HCT116 (cell line): Measurements from ENCODE around the gene HS6ST1. TPM values are rescaled to one million over a fixed set of nuclear protein-coding genes. Genes with fewer than 3 reads are reported as not detected.

Experiments used
- ATAC-seq: fragments of 200-7000 bp; cut with Tn5 transposase; 2 replicates; pipeline ENCODE4 v1.9.1; 2020; ENCODE audit warnings: mild to moderate bottlenecking, moderate library complexity
- BruUV-seq: library from RNA; stranded (reverse); fragments of 400-500 nt; replicated peaks from 2 replicates; lab custom pipeline; 2021; lab: Mats Ljungman, UMichigan
- CTCF ChIA-PET: fragments of 300-600 bp; sonication (Branson Sonifier 250); formaldehyde crosslinking; loops from one replicate; lab custom pipeline; 2021; ENCODE audit warnings: antibody characterized with exemption; lab: Charles Lee
- POLR2A ChIA-PET: fragments of 300-600, 350-600 bp; sonication (Branson Sonifier 250); formaldehyde crosslinking; loops from one replicate; lab custom pipeline; 2021; ENCODE audit warnings: antibody characterized with exemption; lab: Charles Lee
- RAD21 ChIA-PET, 2 experiments: fragments of 300-600 bp; sonication (Branson Sonifier 250); formaldehyde crosslinking; loops; one replicate each; lab custom pipeline; 2023; ENCODE audit warnings: low total read pairs in 2 of 2; ENCODE audit not compliant: uncharacterized antibody in 2 of 2, unreplicated experiment in 2 of 2, low non-redundant PET in 1 of 2; lab: Charles Lee
- DNase-seq: peaks from one replicate; pipeline ENCODE4 v3.0.0-alpha.2; 2010; ENCODE audit warnings: low read depth, low spot score
- H2AFZ ChIP-seq: fragments of 200-600 bp; shearing (Covaris generic), sonication (generic); 2 replicates; pipeline ENCODE4 v1.6.1; 2017; ENCODE audit warnings: low read depth, mixed run types, mixed read lengths, antibody characterized with exemption, low read length; ENCODE audit not compliant: poor library complexity, severe bottlenecking
- H3K27ac ChIP-seq: 2 replicates; pipeline ENCODE4 v1.5.1; 2012; ENCODE audit warnings: low read depth, low read length
- H3K27me3 ChIP-seq: fragments of 200-600 bp; sonication (generic); 2 replicates; pipeline ENCODE4 v1.6.1; 2016; ENCODE audit warnings: mixed run types, low read length, mixed read lengths; ENCODE audit not compliant: insufficient read depth
- H3K36me3 ChIP-seq, 2 experiments: fragments of 200-500 bp in 1 of 2; fragments of 200-600 bp in 1 of 2; sonication (Bioruptor generic) in 1 of 2; sonication (generic) in 1 of 2; 2 replicates each; pipeline versions ENCODE4 v1.5.1 to v1.6.1; 2014 to 2016; ENCODE audit warnings: low read length in 2 of 2, inconsistent platforms in 1 of 2, mixed read lengths in 1 of 2, mixed run types in 1 of 2; ENCODE audit not compliant: insufficient read depth in 2 of 2, control insufficient read depth in 1 of 2
- H3K4me1 ChIP-seq, 2 experiments: fragments of 200-600 bp in 1 of 2; sonication (generic) in 1 of 2; 2 replicates each; pipeline versions ENCODE4 v1.5.1 to v1.6.1; 2012 to 2017; ENCODE audit warnings: low read length in 2 of 2, inconsistent platforms in 1 of 2, mild to moderate bottlenecking in 1 of 2, mixed read lengths in 1 of 2, mixed run types in 1 of 2, moderate library complexity in 1 of 2; ENCODE audit not compliant: insufficient read depth in 2 of 2, control insufficient read depth in 1 of 2
- H3K4me2 ChIP-seq: fragments of 200-600 bp; sonication (generic); 2 replicates; pipeline ENCODE4 v1.6.1; 2017; ENCODE audit warnings: mixed run types, low read length, mixed read lengths
- H3K4me3 ChIP-seq, 2 experiments: fragments of 200-600 bp in 1 of 2; sonication (generic) in 1 of 2; replicated peaks in 1 of 2; 2 replicates each; pipeline ENCODE4 v1.5.1; 2011 to 2016; ENCODE audit warnings: low read length in 2 of 2, control low read depth in 1 of 2, low read depth in 1 of 2, mild to moderate bottlenecking in 1 of 2, mixed read lengths in 1 of 2, mixed run types in 1 of 2
- H3K79me2 ChIP-seq: fragments of 200-600 bp; sonication (generic); 2 replicates; pipeline ENCODE4 v1.6.1; 2017; ENCODE audit warnings: mild to moderate bottlenecking, mixed run types, low read length, moderate library complexity, mixed read lengths; ENCODE audit not compliant: insufficient read depth
- H3K9ac ChIP-seq: fragments of 200-600 bp; sonication (generic); 2 replicates; pipeline ENCODE4 v1.6.1; 2016; ENCODE audit warnings: low read length, mixed read lengths
- H3K9me2 ChIP-seq: fragments of 200-600 bp; sonication (generic), shearing (Covaris generic); 2 replicates; pipeline ENCODE4 v1.6.1; 2017; ENCODE audit warnings: mixed run types, mild to moderate bottlenecking, moderate library complexity; ENCODE audit not compliant: insufficient read depth
- H3K9me3 ChIP-seq, 2 experiments: fragments of 200-500 bp in 1 of 2; fragments of 200-600 bp in 1 of 2; sonication (Bioruptor generic) in 1 of 2; sonication (generic) in 1 of 2; 2 replicates each; pipeline ENCODE4 v1.6.1; 2014 to 2017; ENCODE audit warnings: low read length in 2 of 2, mixed read lengths in 2 of 2, inconsistent platforms in 1 of 2, low read depth in 1 of 2, mild to moderate bottlenecking in 1 of 2, mixed run types in 1 of 2, moderate library complexity in 1 of 2; ENCODE audit not compliant: control insufficient read depth in 1 of 2, insufficient read depth in 1 of 2
- H4K20me1 ChIP-seq: fragments of 200-600 bp; sonication (generic), shearing (Covaris generic); 2 replicates; pipeline ENCODE4 v1.6.1; 2017; ENCODE audit warnings: mixed run types, mild to moderate bottlenecking, moderate library complexity; ENCODE audit not compliant: insufficient read depth
- CEBPB ChIP-seq: IDR thresholded peaks from 2 replicates; pipeline ENCODE4 v1.6.1; 2012; ENCODE audit warnings: low read depth
- EZH2phosphoT487 ChIP-seq: fragments of 200-600 bp; IDR thresholded peaks from 2 replicates; pipeline ENCODE4 v1.6.1; 2018; ENCODE audit warnings: antibody characterized with exemption, borderline replicate concordance
- JUND ChIP-seq: IDR thresholded peaks from 2 replicates; pipeline ENCODE4 v1.6.1; 2012
- YY1 ChIP-seq: IDR thresholded peaks from 2 replicates; pipeline ENCODE4 v1.6.1; 2011; ENCODE audit warnings: low read length, low read depth, moderate library complexity, mild to moderate bottlenecking; ENCODE audit not compliant: insufficient replicate concordance; ENCODE audit errors: extremely low read depth
- intact Hi-C: fragments of 100-400 bp; cut with micrococcal nuclease; formaldehyde crosslinking; loops from 2 replicates; pipeline ENCODE4 v1.10.0; 2022
- total RNA-seq: library from RNA; stranded (reverse); gene quantifications from one replicate; pipeline ENCODE4 v1.2.1, GENCODE V29; 2021; ENCODE audit not compliant: unreplicated experiment
- TF ChIP-seq, protein P1 (sequence below): IDR thresholded peaks from 2 replicates; pipeline ENCODE4 v1.6.1; 2012; ENCODE audit warnings: low read depth

Gene HS6ST1
- total RNA-seq, 1 experiment from 2014 or later = 35.0 TPM

DNA sequence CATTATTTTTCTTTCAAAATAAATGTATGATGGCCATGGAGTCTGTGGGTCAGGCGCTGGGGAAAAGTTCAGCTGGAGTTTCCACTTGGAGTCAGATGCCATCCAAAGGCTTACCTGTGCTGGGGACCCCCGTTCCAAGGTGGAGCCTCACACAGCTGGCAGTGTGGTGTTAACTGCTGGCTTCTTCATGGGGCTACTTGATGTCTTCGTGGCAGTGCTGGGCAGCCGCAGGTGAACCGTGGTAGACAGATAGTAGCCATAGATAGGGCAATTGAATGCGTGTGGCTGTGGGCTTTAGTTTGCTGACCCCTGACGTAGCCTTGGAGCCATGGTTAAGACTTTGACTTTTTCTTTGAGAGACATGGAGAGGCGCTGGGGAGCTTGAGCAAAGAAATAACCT lies 83.1 kb downstream of the HS6ST1 start (continued):
- TF ChIP-seq, protein P1, sequence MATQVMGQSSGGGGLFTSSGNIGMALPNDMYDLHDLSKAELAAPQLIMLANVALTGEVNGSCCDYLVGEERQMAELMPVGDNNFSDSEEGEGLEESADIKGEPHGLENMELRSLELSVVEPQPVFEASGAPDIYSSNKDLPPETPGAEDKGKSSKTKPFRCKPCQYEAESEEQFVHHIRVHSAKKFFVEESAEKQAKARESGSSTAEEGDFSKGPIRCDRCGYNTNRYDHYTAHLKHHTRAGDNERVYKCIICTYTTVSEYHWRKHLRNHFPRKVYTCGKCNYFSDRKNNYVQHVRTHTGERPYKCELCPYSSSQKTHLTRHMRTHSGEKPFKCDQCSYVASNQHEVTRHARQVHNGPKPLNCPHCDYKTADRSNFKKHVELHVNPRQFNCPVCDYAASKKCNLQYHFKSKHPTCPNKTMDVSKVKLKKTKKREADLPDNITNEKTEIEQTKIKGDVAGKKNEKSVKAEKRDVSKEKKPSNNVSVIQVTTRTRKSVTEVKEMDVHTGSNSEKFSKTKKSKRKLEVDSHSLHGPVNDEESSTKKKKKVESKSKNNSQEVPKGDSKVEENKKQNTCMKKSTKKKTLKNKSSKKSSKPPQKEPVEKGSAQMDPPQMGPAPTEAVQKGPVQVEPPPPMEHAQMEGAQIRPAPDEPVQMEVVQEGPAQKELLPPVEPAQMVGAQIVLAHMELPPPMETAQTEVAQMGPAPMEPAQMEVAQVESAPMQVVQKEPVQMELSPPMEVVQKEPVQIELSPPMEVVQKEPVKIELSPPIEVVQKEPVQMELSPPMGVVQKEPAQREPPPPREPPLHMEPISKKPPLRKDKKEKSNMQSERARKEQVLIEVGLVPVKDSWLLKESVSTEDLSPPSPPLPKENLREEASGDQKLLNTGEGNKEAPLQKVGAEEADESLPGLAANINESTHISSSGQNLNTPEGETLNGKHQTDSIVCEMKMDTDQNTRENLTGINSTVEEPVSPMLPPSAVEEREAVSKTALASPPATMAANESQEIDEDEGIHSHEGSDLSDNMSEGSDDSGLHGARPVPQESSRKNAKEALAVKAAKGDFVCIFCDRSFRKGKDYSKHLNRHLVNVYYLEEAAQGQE = no peak
- TF ChIP-seq EZH2phosphoT487 (no peak), JUND (no peak)

DNA sequence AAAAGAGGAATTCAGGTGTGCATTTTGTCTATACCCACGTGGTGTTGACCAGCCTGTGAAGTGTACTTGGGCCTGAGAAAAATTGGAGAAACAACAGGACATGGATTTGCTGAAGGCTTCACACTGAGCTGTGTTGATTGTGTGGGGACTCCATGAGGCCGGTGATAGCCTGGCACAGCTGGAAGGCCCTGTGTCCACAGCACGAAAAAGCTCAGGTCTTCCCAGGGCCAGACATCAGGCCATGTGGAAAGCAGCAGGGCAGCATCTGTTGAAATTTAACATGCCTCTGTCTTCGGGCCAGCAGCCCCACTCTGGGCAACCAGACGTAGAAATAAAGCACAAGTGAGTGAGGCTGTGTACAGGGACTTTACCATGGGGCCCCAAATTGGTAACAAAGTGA lies 84.1 kb downstream of the HS6ST1 start:
- no peaks in the 10 kb centered on the region for H3K79me2 ChIP-seq
- no peaks in the 10 kb centered on the region for H3K36me3 ChIP-seq
- ATAC-seq (no peak), DNase-seq (no peak)
- H3K4me3 ChIP-seq = no peak overlapping the region
- H3K4me2 ChIP-seq = no peak overlapping the region
- H3K4me1 ChIP-seq = peaks cover 3 to 9% of the 10 kb centered on the region in 2 experiments; a peak in 3 of 4 replicates
- no peaks in the 10 kb centered on the region for H3K9me3 ChIP-seq
- H3K27me3 ChIP-seq = no peaks in the 10 kb centered on the region
- no peak overlapping the region for H3K27ac ChIP-seq
- CTCF ChIA-PET = interaction anchor here (1.1 kb wide), 1 partner anchor 16 kb away, joined by 3 read pairs; no protein-coding TSS in a partner anchor
- POLR2A ChIA-PET = no interaction called here
- no peak overlapping the region for H3K9ac ChIP-seq
- no peaks in the 10 kb centered on the region for H4K20me1 ChIP-seq
- RAD21 ChIA-PET = no interaction called here
- intact Hi-C loops = no loop called here
- no peak overlapping the region for H2AFZ ChIP-seq
- TF ChIP-seq EZH2phosphoT487 (no peak), JUND (no peak), YY1 (no peak), CEBPB (no peak)
- no peaks in the 10 kb centered on the region for H3K9me2 ChIP-seq
- no TSS peak for BruUV-seq
